Gastroesophageal sphincter (tissue), 3 donors: ENCODE results near the gene CFAP92.

Source experiments
- CTCF ChIP-seq, 4 experiments: fragments of 200-600 bp in 2 of 4; fragments of 450-650 bp in 2 of 4; sonication (generic) in 1 of 4; IDR thresholded peaks; one replicate each; pipeline ENCODE4 v1.5.1; 2017 to 2019; ENCODE audit warnings: antibody characterized with exemption in 4 of 4, mild to moderate bottlenecking in 2 of 4, moderate library complexity in 2 of 4
- EP300 ChIP-seq: sonication (generic); formaldehyde crosslinking; IDR thresholded peaks from one replicate; pipeline ENCODE4 v1.6.1; 2017; ENCODE audit warnings: antibody characterized with exemption, mild to moderate bottlenecking
- POLR2A ChIP-seq, 2 donors: fragments of 450-650 bp; IDR thresholded peaks; one replicate each; pipeline ENCODE4 v1.6.1; 2017; ENCODE audit warnings: antibody characterized with exemption in 2 of 2, mild to moderate bottlenecking in 2 of 2, moderate library complexity in 1 of 2
- POLR2AphosphoS5 ChIP-seq: sonication (generic); formaldehyde crosslinking; IDR thresholded peaks from one replicate; pipeline ENCODE4 v1.6.1; 2017; ENCODE audit warnings: antibody characterized with exemption

DNA sequence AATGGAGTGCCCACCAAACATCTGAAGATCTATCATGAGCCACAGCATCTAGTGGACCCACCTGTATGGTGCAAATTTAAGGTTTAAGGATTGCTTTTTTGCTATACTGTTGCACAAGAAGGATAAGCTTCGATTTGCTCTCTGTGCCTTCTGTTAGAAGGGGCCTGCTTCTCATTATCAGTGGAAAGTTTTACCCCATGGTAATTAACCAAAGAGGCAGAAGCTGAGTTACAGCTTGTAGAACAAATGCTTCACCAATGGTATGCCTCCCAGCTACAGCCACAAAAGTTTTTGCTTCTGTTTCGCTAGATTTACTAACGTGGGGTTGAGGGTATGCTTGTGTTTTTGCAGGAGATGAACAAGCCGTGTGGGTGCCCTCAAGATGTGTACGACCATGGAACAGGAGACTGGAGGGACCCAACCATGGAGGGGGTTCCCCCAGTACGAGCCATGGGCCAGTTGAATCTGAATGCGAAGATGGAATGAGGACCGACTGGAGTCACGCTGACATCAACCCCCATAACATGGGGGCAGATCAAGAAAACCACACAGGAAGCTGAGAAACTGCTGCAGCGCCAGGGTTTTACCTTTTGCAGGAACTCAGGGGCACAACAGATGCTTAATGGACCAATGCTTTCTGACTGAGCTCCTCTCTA lies 70.9 kb downstream of the CFAP92 start:
- TF ChIP-seq POLR2A (IDR thresholded peaks at IDR 0.05) = no peak
- no peak for TF ChIP-seq EP300
- TF ChIP-seq CTCF (IDR thresholded peaks at IDR 0.05) = no peak
- TF ChIP-seq POLR2AphosphoS5 = no peak
